Endothelial cell of umbilical vein (primary cell): Measurements from ENCODE around the gene BUD13. TPM values are rescaled to one million over a fixed set of nuclear protein-coding genes. Genes with fewer than 3 reads are reported as not detected.

Experiments used
- BruUV-seq: library from RNA; stranded (reverse); fragments of 400-500 nt; replicated peaks from 2 replicates; lab custom pipeline; 2021; lab: Mats Ljungman, UMichigan
- CTCF ChIA-PET: fragments of 300-600, 350-600 bp; sonication (Branson Sonifier 250); formaldehyde crosslinking; loops from one replicate; lab custom pipeline; 2021; ENCODE audit warnings: antibody characterized with exemption, inconsistent platforms; lab: Charles Lee
- POLR2A ChIA-PET: fragments of 300-600, 350-600 bp; sonication (Branson Sonifier 250); formaldehyde crosslinking; loops from one replicate; lab custom pipeline; 2021; ENCODE audit warnings: antibody characterized with exemption, inconsistent platforms; lab: Charles Lee
- DNase-seq: peaks from one replicate; pipeline ENCODE4 v3.0.0-alpha.2; 2011; ENCODE audit warnings: low read depth, low spot score
- FAIRE-seq: peaks from 2 replicates; lab custom pipeline; 2011; peaks lifted over from hg19 to GRCh38; lab: Jason Lieb, UNC
- H2AFZ ChIP-seq: 2 replicates; pipeline ENCODE4 v1.6.0; 2012; ENCODE audit warnings: low read depth, low read length, control low read depth, inconsistent platforms
- H3K27ac ChIP-seq: 2 replicates; pipeline ENCODE4 v1.5.1; 2011; ENCODE audit warnings: low read depth, mild to moderate bottlenecking, control low read depth, low read length, moderate library complexity; ENCODE audit not compliant: insufficient read depth
- H3K27me3 ChIP-seq, 2 experiments: 2 replicates each; pipeline versions ENCODE4 v1.6.0 to v1.6.1; 2011; ENCODE audit warnings: low read length in 2 of 2, mixed read lengths in 1 of 2; ENCODE audit not compliant: control insufficient read depth in 2 of 2, insufficient read depth in 2 of 2
- H3K36me3 ChIP-seq, 2 experiments: 2 replicates in 1 of 2; 3 replicates in 1 of 2; pipeline ENCODE4 v1.5.1; 2011; ENCODE audit warnings: low read length in 2 of 2, mild to moderate bottlenecking in 1 of 2, moderate library complexity in 1 of 2; ENCODE audit not compliant: control insufficient read depth in 2 of 2, insufficient read depth in 2 of 2; ENCODE audit errors: extremely low read depth in 1 of 2
- H3K4me1 ChIP-seq: 3 replicates; pipeline ENCODE4 v1.5.1; 2011; ENCODE audit warnings: mild to moderate bottlenecking, low read length; ENCODE audit not compliant: control insufficient read depth, insufficient read depth; ENCODE audit errors: extremely low read depth
- H3K4me2 ChIP-seq: 2 replicates; pipeline ENCODE4 v1.6.1; 2011; ENCODE audit warnings: low read length, control low read depth, mixed read lengths; ENCODE audit not compliant: insufficient read depth
- H3K4me3 ChIP-seq, 3 experiments: fragments of 200-600 bp in 1 of 3; sonication (generic), shearing (Covaris generic) in 1 of 3; replicated peaks in 1 of 3; 2 replicates each; pipeline ENCODE4 v1.5.1; 2011 to 2016; ENCODE audit warnings: control low read depth in 3 of 3, low read length in 3 of 3, mild to moderate bottlenecking in 2 of 3, inconsistent platforms in 1 of 3, low read depth in 1 of 3, moderate library complexity in 1 of 3; ENCODE audit not compliant: insufficient read depth in 1 of 3
- H3K79me2 ChIP-seq: 2 replicates; pipeline ENCODE4 v1.6.0; 2012; ENCODE audit warnings: low read length, inconsistent platforms; ENCODE audit not compliant: control insufficient read depth, insufficient read depth
- H3K9ac ChIP-seq: replicated peaks from 2 replicates; pipeline ENCODE3; 2011; ENCODE audit warnings: low read length, control low read depth; ENCODE audit not compliant: insufficient read depth; ENCODE audit errors: extremely low read depth
- H3K9me1 ChIP-seq: replicated peaks from 3 replicates; pipeline ENCODE4 v1.6.0; 2011; ENCODE audit warnings: mild to moderate bottlenecking, low read length; ENCODE audit not compliant: control insufficient read depth, insufficient read depth; ENCODE audit errors: extremely low read depth
- H3K9me3 ChIP-seq: replicated peaks from 2 replicates; pipeline ENCODE4 v1.5.1; 2012; ENCODE audit warnings: low read length, inconsistent platforms; ENCODE audit not compliant: control insufficient read depth, insufficient read depth
- H4K20me1 ChIP-seq: replicated peaks from 2 replicates; pipeline ENCODE3; 2011; ENCODE audit warnings: mild to moderate bottlenecking, low read length; ENCODE audit not compliant: control insufficient read depth, insufficient read depth; ENCODE audit errors: extremely low read depth
- CTCF ChIP-seq, 2 donors: IDR thresholded peaks; 1 replicate in 1 of 2; 2 replicates in 1 of 2; pipeline ENCODE4 v1.5.1; 2011; ENCODE audit warnings: low read length in 2 of 2, mild to moderate bottlenecking in 2 of 2, moderate library complexity in 2 of 2, control low read depth in 1 of 2, inconsistent platforms in 1 of 2, low read depth in 1 of 2; ENCODE audit not compliant: insufficient read depth in 1 of 2; ENCODE audit errors: extremely low read depth in 1 of 2
- EZH2 ChIP-seq: IDR thresholded peaks from 2 replicates; pipeline ENCODE4 v1.6.1; 2012; ENCODE audit warnings: borderline replicate concordance, low read depth, mild to moderate bottlenecking, moderate library complexity, low read length, inconsistent platforms; ENCODE audit not compliant: severe bottlenecking
- MYC ChIP-seq: IDR thresholded peaks from one replicate; pipeline ENCODE4 v1.6.1; 2011; ENCODE audit warnings: mild to moderate bottlenecking, low read depth, low read length
- POLR2AphosphoS5 ChIP-seq: IDR thresholded peaks from 2 replicates; pipeline ENCODE4 v1.6.1; 2012; ENCODE audit warnings: low read depth, mild to moderate bottlenecking, control low read depth, low read length, moderate library complexity; ENCODE audit not compliant: insufficient read depth
- dilution Hi-C: fragments of 300-500 bp; cut with MboI; formaldehyde crosslinking; loops from one replicate; pipeline ENCODE4 v1.15.0; 2019; ENCODE audit warnings: low sequenced_read_pairs; ENCODE audit not compliant: extremely low pct_ligation_motif_present
- intact Hi-C: fragments of 100-400 bp; cut with micrococcal nuclease; formaldehyde crosslinking; loops from one replicate; pipeline ENCODE4 v1.10.0; 2022
- polyA plus RNA-seq, 4 experiments: library from polyadenylated mRNA; depleted of rRNA in 3 of 4; stranded (reverse) in 3 of 4; unstranded in 1 of 4; fragments of >200 nt; gene quantifications; 2 replicates each; pipeline versions ENCODE4 v1.2.1 to v1.2.3, GENCODE V29; 2011 to 2012; ENCODE audit warnings: missing spikeins in 1 of 4
- total RNA-seq: library from RNA; stranded (reverse); gene quantifications from 2 replicates; pipeline ENCODE4 v1.2.3, GENCODE V29; 2021
- TF ChIP-seq, protein P1 (sequence below): IDR thresholded peaks from 2 replicates; pipeline ENCODE4 v1.6.1; 2011; ENCODE audit not compliant: insufficient read depth, insufficient read length

Gene BUD13
- total and polyA plus RNA-seq, 2 donors (not counting 3 experiments of a cell fraction or from before 2014, with no cell fraction given), result 18.8 to 21.8 TPM

GRCh38 chr11:116791813-116792143 lies 19.0 kb upstream of the BUD13 start, which contains the start of gene APOA5:
Gene APOA5, minus strand, starts transcription at chr11:116791879. Its CDS starts 19 bp downstream, at chr11:116791860.
- Histone ChIP-seq H3K36me3 (no peaks in the 10 kb centered on the region), H3K4me2 (no peak within 1 kb of the TSS), H3K9ac (no peak within 1 kb of the TSS), H3K4me3 (no peak within 1 kb of the TSS), H2AFZ (peak within 1 kb of the TSS; percentile 1), H3K27ac (no peak within 1 kb of the TSS), H3K79me2 (peaks cover 9% of the 10 kb centered on the region), H3K27me3 (no peaks in the 10 kb centered on the region), H4K20me1 (no peaks in the 10 kb centered on the region), H3K9me3 (no peaks in the 10 kb centered on the region), H3K4me1 (peaks cover 11% of the 10 kb centered on the region), H3K9me1 (no peaks in the 10 kb centered on the region)
- no TSS peak for BruUV-seq
- no peak for TF ChIP-seq MYC
- no peak for TF ChIP-seq POLR2AphosphoS5
- dilution Hi-C loops (no loop called here), intact Hi-C loops (loop anchor here (1.0 to 5.0 kb wide), 6 partner anchors 45 to 435 kb away; partner anchors contain the start of gene SIK3)
- no peak for DNase-seq
- ChIA-PET CTCF (interaction anchor here (0.6 to 6.2 kb wide), 62 partner anchors 9 to 587 kb away, joined by 3 to 272 read pairs (median 4); partner anchors contain the start of genes APOA1, APOA4, APOC3 and PAFAH1B2), POLR2A (no interaction called here)
- FAIRE-seq, result no peak

GRCh38 chr11:116791002-116791812 lies 18.4 kb upstream of the BUD13 start:
- H3K9me3 ChIP-seq, result no peaks in the 10 kb centered on the region
- intact Hi-C loops (loop anchor here (1.0 to 5.0 kb wide), 6 partner anchors 45 to 435 kb away; partner anchors contain the start of gene SIK3), dilution Hi-C loops (no loop called here)
- H3K4me3 ChIP-seq, result no peak overlapping the region
- no peaks in the 10 kb centered on the region for H4K20me1 ChIP-seq
- DNase-seq, result peak; percentile 65
- ChIA-PET POLR2A (no interaction called here), CTCF (interaction anchor here (0.6 to 6.2 kb wide), 63 partner anchors 8 to 588 kb away, joined by 3 to 272 read pairs (median 4); partner anchors contain the start of genes APOA1, APOA4, APOC3 and PAFAH1B2)
- H3K9ac ChIP-seq, result no peak overlapping the region
- no peak for TF ChIP-seq MYC
- no peak for TF ChIP-seq EZH2
- peak; percentile 93 to 94 for TF ChIP-seq CTCF (IDR thresholded peaks at IDR 0.05; ENCODE audit: extremely low read depth in 1 of 2, insufficient read depth in 1 of 2, low read depth in 1 of 2, low read length in 2 of 2)
- TF ChIP-seq, protein P1, sequence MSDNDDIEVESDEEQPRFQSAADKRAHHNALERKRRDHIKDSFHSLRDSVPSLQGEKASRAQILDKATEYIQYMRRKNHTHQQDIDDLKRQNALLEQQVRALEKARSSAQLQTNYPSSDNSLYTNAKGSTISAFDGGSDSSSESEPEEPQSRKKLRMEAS, result no peak
- peaks cover 15% of the 10 kb centered on the region for H3K79me2 ChIP-seq
- no peaks in the 10 kb centered on the region for H3K36me3 ChIP-seq
- peak; percentile 90 for FAIRE-seq
- H3K9me1 ChIP-seq, result no peaks in the 10 kb centered on the region
- no peak overlapping the region for H3K4me2 ChIP-seq
- no TSS peak for BruUV-seq
- peaks cover 13% of the 10 kb centered on the region for H3K4me1 ChIP-seq
- H2AFZ ChIP-seq, result peak overlapping the region; percentile 1
- H3K27ac ChIP-seq, result no peak overlapping the region
- no peaks in the 10 kb centered on the region for H3K27me3 ChIP-seq
